Psoas muscle (tissue), 8 donors: ENCODE results near the gene IPPK. TPM values are rescaled to one million over a fixed set of nuclear protein-coding genes. Genes with fewer than 3 reads are reported as not detected.

Experiments
- ATAC-seq, 4 donors: fragments of 200-7000 bp; cut with Tn5 transposase; one replicate each; pipeline ENCODE4 v1.9.1; 2020; ENCODE audit warnings: moderate library complexity in 3 of 4, mild to moderate bottlenecking in 2 of 4
- DNase-seq, 2 donors: peaks; one replicate each; pipeline ENCODE4 v3.0.0-alpha.2; 2020
- H3K27ac ChIP-seq: fragments of 200-600 bp; one replicate; pipeline ENCODE4 v1.8.0; 2022
- H3K27me3 ChIP-seq, 3 donors: fragments of 200-600 bp in 1 of 3; one replicate each; pipeline versions ENCODE4 v1.6.1 to v1.8.0; 2013 to 2022; ENCODE audit warnings: low read length in 2 of 3, mild to moderate bottlenecking in 2 of 3, moderate library complexity in 1 of 3; ENCODE audit not compliant: insufficient read depth in 3 of 3
- H3K36me3 ChIP-seq, 2 donors: fragments of 200-600 bp in 1 of 2; one replicate each; pipeline versions ENCODE4 v1.6.1 to v1.8.0; 2013 to 2022; ENCODE audit warnings: low read depth in 1 of 2, mild to moderate bottlenecking in 1 of 2, moderate library complexity in 1 of 2; ENCODE audit not compliant: insufficient read depth in 1 of 2
- H3K4me1 ChIP-seq: fragments of 200-600 bp; one replicate; pipeline ENCODE4 v1.8.0; 2022
- H3K4me3 ChIP-seq: fragments of 200-600 bp; one replicate; pipeline ENCODE4 v1.8.0; 2022; ENCODE audit warnings: mild to moderate bottlenecking
- H3K9me3 ChIP-seq: fragments of 200-600 bp; one replicate; pipeline ENCODE4 v1.8.0; 2022
- WGBS, 3 donors: extraction: QIAGEN DNeasy Blood & Tissue Kit; methylation state at CpG; one replicate each; pipeline versions ENCODE4 v1.1.6 to v1.1.7; 2013; 5-methylcytosine and 5-hydroxymethylcytosine counted together
- intact Hi-C, 2 donors: fragments of 100-400 bp; cut with DNase I; formaldehyde crosslinking; loops; one replicate each; pipeline versions ENCODE4 v1.11.0 to v1.14.2; 2022
- polyA plus RNA-seq, 3 donors: library from polyadenylated mRNA; stranded (reverse); fragments of 200-250 nt; gene quantifications; one replicate each; pipeline ENCODE4 v1.2.3, GENCODE V29; 2013
- total RNA-seq, 4 donors: library from RNA; stranded (reverse); fragmentation: NEBNext Ultra II Directional in 2 of 4; extraction: Animal tissue kit (Norgen Biotek cat#: 25700) in 2 of 4; gene quantifications; one replicate each; pipeline versions ENCODE4 v1.2.1 to v1.2.4, GENCODE V29; 2021 to 2023
- TF ChIP-seq, protein P1 (sequence below): fragments of 200-600 bp; IDR thresholded peaks from one replicate; pipeline ENCODE4 v1.8.0; 2022; ENCODE audit warnings: antibody characterized with exemption
- donor health status: healthy with polysubstance abuse.
- donor health status: DM: no; HTN: no; CAD: no; lungs with moderate emphysema.
- donor health status: Bipolar disorder and iron deficiency.
- donor health status: healthy.
- donor health status: DM: yes; HTN: yes; CAD: no.
- donor health status: DM: no; HTN: no; CAD: no.
- donor health status: DM: no; HTN: no; CAD: no.
- donor health status: DM: yes; HTN: yes; CAD: no.

Gene IPPK
- total and polyA plus RNA-seq, 7 donors = 3.9 to 10.5 (median 8.5) TPM

DNA sequence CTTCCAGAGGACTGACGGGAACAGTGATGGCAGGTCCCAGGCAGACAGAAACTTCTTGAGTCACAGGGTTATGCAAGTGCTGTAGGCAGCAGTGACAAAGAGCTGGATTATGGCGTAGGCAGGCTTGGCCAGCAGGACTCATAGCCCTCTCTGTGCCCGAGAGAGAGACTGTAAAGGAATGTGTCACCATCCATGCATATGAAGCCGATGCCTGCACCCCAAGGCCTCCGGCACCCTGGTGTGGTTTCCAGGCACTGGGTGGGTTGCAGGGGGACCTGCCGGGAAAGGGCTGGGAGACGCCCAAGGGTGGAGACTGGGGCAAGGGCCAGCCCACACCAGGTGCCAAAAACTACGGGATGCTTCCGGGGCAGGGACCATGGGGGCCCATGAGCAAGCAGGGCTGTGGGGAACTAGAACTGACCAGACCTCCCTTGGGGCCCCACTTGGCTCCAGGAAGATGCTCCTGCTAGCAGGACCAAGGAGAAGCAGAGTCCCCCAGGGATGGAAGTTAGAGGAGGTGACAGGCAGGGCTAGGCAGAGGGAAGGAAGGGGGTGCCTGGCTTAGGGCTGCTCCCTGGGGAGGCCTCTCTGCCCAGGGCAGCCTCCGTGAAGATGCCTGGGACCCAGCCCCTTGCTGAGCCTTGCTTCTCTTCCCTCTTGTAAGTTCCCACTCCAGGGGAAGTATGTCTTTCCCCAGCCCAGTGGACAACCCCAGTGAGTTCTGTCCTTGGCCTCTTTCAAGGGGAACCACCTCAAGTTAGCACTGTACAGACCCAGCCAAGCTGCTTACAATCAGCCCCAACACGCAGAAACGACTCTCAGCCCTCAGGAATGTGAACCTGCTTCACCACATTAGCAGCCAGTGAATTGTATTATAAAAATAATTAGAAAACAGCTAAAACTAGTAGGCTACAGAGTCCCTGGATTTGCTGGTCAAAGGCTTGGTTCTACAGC is 10.5 kb upstream of the IPPK start:
- no peak overlapping the region for H3K4me3 ChIP-seq
- 58 to 71% (median 61%) methylated on average over 12 of the region's 12 CpGs for WGBS, 3 donors
- TF ChIP-seq, protein P1, sequence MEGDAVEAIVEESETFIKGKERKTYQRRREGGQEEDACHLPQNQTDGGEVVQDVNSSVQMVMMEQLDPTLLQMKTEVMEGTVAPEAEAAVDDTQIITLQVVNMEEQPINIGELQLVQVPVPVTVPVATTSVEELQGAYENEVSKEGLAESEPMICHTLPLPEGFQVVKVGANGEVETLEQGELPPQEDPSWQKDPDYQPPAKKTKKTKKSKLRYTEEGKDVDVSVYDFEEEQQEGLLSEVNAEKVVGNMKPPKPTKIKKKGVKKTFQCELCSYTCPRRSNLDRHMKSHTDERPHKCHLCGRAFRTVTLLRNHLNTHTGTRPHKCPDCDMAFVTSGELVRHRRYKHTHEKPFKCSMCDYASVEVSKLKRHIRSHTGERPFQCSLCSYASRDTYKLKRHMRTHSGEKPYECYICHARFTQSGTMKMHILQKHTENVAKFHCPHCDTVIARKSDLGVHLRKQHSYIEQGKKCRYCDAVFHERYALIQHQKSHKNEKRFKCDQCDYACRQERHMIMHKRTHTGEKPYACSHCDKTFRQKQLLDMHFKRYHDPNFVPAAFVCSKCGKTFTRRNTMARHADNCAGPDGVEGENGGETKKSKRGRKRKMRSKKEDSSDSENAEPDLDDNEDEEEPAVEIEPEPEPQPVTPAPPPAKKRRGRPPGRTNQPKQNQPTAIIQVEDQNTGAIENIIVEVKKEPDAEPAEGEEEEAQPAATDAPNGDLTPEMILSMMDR = no peak
- DNase-seq = peak in 1 of 2 donors; percentile 27
- no peaks in the 10 kb centered on the region for H3K4me1 ChIP-seq
- H3K36me3 ChIP-seq = no peaks in the 10 kb centered on the region
- no peaks in the 10 kb centered on the region for H3K27me3 ChIP-seq
- ATAC-seq = peak in 3 of 4 donors; percentile 25 to 55 (median 30)
- no peaks in the 10 kb centered on the region for H3K9me3 ChIP-seq
- intact Hi-C loops = no loop called here
- H3K27ac ChIP-seq = no peak overlapping the region

DNA sequence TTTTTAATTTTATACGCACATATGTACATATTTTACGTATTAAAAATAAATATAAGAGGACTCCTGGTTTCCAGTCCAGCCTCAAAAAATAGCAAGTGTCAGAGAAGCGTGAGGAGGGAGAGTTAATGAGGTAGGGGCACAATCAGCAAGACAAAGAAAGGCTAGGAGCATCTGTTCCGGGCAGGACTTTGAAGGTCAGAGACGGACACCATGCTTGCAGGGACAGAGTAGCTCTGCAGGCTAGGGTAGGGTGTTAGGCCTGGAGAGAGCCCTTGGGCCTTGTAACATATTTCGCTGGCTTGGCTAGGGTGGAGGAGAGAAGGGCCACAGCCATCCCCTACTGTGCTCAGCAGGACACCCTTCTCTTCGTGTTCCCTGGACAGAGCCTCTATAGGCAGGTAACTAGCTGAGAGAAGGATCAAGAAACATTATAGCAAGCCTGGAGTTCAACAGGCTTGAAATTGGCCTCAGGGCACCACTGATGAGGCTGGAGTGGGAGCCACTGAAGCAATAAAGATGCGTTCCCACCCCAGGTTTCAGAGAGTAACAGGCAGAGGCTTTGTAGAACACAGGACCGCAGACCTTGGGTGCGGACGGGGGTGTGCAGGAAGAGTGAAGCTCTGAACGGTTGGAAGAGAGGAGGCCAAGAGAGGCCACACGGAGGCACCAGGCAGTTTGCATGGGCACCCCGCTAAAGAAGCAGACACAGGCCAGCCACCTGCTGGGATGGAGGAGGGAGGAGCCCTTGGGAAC is 9.7 kb upstream of the IPPK start:
- intact Hi-C loops = no loop called here
- TF ChIP-seq, protein P1 = no peak
- DNase-seq = no peak
- WGBS, 3 donors = 71 to 76% (median 75%) methylated on average over 14 of the region's 14 CpGs
- Histone ChIP-seq H3K36me3 (no peaks in the 10 kb centered on the region), H3K27ac (no peak overlapping the region), H3K27me3 (no peaks in the 10 kb centered on the region), H3K4me3 (no peak overlapping the region), H3K9me3 (no peaks in the 10 kb centered on the region), H3K4me1 (no peaks in the 10 kb centered on the region)
- ATAC-seq = no peak

DNA sequence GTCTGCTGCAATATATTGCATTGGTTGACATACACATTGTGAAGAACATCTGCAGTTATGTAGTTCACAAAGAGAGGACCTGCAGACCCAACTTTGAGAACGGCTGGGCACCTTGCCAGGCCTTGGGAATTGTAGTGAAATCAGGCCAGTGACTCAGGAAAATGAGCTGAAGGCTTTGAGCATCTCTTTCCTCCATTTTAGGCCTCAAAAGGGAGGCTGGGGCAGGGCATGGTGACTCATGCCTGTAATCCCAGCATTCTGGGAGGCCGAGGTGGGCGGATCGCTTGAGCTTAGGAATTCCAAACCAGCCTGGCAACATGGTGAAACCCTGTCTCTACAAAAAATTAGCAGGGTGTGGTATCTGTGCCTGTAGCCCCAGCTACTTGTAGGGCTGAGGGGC is 1.4 kb upstream of the IPPK start:
- peak overlapping the region; percentile 99 for H3K4me3 ChIP-seq
- DNase-seq = peak in 1 of 2 donors; percentile 66
- intact Hi-C loops = loop anchor here (2.0 kb wide), 2 partner anchors 93 to 95 kb away; partner anchors contain the start of gene BICD2 (in 1 of the 2)

DNA sequence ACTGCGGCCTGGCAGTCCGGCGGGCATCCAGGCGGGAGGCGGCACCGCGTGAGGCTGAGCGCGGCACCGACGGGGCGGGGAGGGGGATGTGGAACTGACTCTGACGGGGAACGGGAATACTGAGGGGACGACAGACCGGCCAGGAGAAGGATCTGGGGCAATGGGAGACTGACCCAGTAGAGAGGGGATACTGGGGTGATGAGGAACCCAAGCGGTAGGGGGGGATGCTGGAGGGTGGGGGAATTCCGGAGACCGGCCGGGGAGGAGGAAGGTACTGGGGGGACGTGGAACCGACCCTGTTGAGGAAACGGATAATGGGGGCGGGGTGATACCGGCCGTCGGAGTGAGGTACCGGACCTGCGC is 423 bp downstream of the IPPK start:
- ATAC-seq (peak; percentile 11 to 33 (median 24)), DNase-seq (peak in 1 of 2 donors; percentile 35)
- no peaks in the 10 kb centered on the region for H3K27me3 ChIP-seq
- no peaks in the 10 kb centered on the region for H3K9me3 ChIP-seq
- 0 to 1% (median 0%) methylated on average over 22 to 29 of the region's 29 CpGs for WGBS, 3 donors
- intact Hi-C loops = no loop called here
- TF ChIP-seq, protein P1 = no peak
- peak overlapping the region; percentile 99 for H3K4me3 ChIP-seq
- peaks cover 0 to 14% of the 10 kb centered on the region in 2 donors for H3K36me3 ChIP-seq
- H3K27ac ChIP-seq = peak overlapping the region; percentile 97
- peaks cover 27% of the 10 kb centered on the region for H3K4me1 ChIP-seq

More for the DNA sequence above, 1.4 kb upstream of the IPPK start:
- TF ChIP-seq, protein P1 = no peak
- Histone ChIP-seq H3K9me3 (no peaks in the 10 kb centered on the region), H3K27me3 (no peaks in the 10 kb centered on the region), H3K4me1 (peaks cover 27% of the 10 kb centered on the region), H3K27ac (peak overlapping the region; percentile 97), H3K36me3 (peaks cover 0 to 9% of the 10 kb centered on the region in 2 donors)
- 72 to 78% (median 74%) methylated on average over 4 of the region's 4 CpGs for WGBS, 3 donors
- ATAC-seq = no peak
